Measurements from ENCODE around the gene PLAC8. TPM values are rescaled to one million over a fixed set of nuclear protein-coding genes. Genes with fewer than 3 reads are reported as not detected.

Gene PLAC8, protein sequence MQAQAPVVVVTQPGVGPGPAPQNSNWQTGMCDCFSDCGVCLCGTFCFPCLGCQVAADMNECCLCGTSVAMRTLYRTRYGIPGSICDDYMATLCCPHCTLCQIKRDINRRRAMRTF
- 0.98 and 1.3 TPM in 2 replicates for total RNA-seq

DNA sequence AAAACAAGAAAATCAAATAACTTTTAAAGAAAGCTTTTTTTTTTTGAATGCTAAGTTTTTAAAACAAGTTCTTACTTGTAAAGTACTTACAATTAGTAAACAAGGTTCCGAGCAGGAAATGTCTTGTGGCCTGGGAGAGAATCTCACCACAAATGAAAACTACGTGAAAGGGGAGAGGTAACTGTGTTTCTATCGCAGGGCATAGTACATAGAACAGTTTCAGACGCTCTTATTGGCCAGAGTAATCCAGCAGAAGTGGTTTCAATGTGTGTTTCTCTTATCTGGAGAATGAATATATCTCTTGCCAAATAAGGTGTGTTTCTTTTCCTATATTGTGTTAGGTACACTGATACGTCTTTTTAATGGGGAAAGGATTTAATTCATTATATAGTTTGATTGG lies at the start of gene PLAC8:
Gene PLAC8 (minus strand): TSS at position 154 of the 400 bp plus-strand sequence. CDS start 6,808 bp downstream, outside the sequence.

Other genes with a start within 250 kb of the PLAC8 start
- gene SEC31A, start 223.6 kb downstream of the PLAC8 start, total RNA-seq: 112 and 114 TPM in 2 replicates
- gene THAP9, start 214.0 kb downstream of the PLAC8 start, total RNA-seq: 1.5 TPM in 2 replicates
- gene LIN54, start 103.9 kb downstream of the PLAC8 start, total RNA-seq: 5.8 and 10.3 TPM in 2 replicates
- 37.0 and 40.7 TPM in 2 replicates for gene COPS4, start 79.5 kb downstream of the PLAC8 start, total RNA-seq
- 10.9 and 19.4 TPM in 2 replicates for gene COQ2, start 170.1 kb upstream of the PLAC8 start, total RNA-seq
- gene HPSE, start 220.1 kb upstream of the PLAC8 start, total RNA-seq: 1.3 and 1.6 TPM in 2 replicates

Data from mesangial cell (primary cell).